NB4 (cell line): ENCODE data around the gene MFSD11.

Experiments
- CTCF ChIP-seq: IDR thresholded peaks from one replicate; pipeline ENCODE4 v1.5.1; 2012; ENCODE audit warnings: low read depth, low read length
- MAX ChIP-seq: IDR thresholded peaks from 2 replicates; pipeline ENCODE4 v1.6.1; 2011; ENCODE audit warnings: low read depth, low read length
- MYC ChIP-seq: IDR thresholded peaks from 2 replicates; pipeline ENCODE4 v1.6.1; 2011; ENCODE audit warnings: low read depth, low read length

GRCh38 chr17:76796081-76796480 lies 58.2 kb downstream of the MFSD11 start:
- no peak for TF ChIP-seq MAX
- no peak for TF ChIP-seq MYC
- TF ChIP-seq CTCF = no peak
